Endometrium (tissue), 2 donors: ENCODE measurements around the gene GRIN2A.

ENCODE experiments used
- FAIRE-seq: peaks from 2 replicates; lab custom pipeline; 2012; peaks lifted over from hg19 to GRCh38; lab: Jason Lieb, UNC
- donor health status: control.
- donor health status: control.

GRIN2A gene

GRCh38 chr16:9817586-9817985, 364.6 kb downstream of the GRIN2A start:
- no peak for FAIRE-seq

DNA sequence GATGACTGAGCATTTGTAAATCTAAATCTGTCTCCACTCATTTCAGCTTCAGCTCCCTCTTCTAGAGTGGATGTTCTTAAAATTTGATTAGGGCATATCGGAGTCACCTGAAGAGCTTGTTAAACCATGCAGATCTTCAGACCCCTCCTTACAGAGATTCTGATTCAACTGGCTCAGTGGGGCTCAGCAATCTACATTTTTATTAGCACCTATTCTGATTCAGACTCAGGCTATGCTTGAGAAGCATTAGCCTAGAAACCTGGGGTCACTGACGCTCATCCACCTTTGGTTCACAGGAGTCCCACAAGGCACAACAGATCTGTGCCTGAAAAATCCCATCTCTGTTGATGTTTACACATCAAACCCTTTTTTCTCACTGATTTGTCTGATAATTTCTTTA, 365.6 kb downstream of the GRIN2A start:
- no peak for FAIRE-seq

DNA sequence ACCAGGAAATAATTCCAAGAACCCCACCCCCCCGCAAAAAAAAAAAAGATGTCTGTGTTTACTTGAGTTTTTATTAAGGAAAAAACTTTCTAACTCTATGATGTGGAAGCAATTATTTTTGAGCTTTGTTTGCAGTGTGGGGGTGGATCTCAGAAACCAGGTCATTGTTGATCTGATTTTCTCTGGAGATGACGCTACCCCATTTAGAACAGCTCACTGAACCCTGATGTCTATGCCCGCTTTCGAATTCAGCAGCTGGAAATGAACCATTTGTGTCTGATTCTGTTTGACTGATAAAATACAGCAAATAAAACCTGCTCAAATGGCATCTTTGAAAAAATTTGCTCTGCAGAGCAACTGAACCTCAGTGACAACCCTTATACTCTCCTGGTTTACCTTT, 368.6 kb downstream of the GRIN2A start:
- FAIRE-seq: no peak

DNA sequence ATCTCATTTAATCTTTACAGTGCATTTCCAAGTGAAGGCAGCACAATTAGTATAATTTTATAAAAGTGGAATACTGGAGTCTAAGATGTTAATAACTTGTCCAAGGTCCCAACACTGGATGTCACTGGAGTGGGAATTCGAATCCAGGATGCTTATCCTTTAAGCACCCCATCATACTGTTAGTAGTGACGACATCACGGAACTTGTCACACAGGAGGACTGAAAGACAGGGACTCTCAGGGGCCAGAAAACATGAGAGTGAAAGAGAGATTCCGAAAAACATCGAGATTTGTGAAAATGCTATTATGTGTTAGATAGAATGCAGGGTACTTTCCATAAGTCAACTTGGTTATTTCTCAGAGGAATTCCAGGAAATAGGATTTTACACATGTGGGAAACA, 374.0 kb downstream of the GRIN2A start:
- no peak for FAIRE-seq

DNA sequence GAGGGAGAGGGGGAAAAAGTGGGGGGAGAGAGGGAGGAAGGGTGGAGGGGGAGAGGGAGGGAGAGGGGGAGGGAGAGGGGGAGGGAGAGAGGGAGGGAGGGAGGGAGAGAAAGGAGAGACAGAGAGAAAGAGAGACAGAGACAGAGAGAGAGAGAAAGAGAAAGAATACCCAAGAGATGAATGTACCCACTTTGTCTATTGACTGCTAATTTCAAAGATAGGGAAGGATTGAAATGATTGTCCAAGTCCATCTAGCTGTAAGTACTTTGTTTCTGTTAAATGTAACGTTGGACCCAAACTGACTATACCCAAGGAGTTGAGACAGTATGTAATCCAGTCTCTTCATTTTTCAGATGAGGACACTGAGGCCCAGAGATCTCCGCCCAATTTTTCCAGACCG, 374.9 kb downstream of the GRIN2A start:
- no peak for FAIRE-seq

DNA sequence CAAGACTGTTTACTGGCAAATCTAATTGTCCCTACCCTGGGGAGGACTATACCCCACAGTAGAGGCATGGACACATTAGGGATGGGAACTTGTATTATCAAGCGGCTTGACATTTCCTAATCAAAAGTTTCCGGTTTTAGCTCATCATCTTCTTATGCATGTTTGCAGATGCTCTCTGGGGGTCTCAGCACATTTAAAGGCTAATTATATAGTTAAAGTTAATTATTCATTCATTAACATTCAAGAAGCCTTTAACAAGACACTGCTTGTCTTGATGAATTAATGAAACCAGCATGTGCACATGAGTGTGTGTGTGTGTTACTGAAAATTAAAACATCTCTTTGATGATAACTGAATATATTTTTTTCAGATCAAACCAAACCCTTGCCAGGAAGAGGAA, 377.1 kb downstream of the GRIN2A start:
- no peak for FAIRE-seq

DNA sequence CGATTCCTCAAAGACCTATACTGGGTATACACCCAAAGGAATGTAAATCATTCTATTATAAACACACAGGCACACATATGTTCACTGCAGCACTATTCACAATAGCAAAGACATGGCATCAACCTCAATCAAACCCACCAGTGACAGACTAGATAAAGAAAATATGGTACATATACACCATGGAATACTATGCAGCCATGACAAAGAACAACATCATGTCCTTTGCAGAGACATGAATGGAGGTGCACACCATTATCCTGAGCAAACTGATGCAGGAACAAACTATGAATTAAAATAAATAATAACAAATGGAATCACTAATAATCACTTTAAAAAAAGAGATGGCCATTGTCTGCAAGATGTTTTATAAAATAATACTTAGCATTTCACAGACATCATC, 380.1 kb downstream of the GRIN2A start:
- no peak for FAIRE-seq

DNA sequence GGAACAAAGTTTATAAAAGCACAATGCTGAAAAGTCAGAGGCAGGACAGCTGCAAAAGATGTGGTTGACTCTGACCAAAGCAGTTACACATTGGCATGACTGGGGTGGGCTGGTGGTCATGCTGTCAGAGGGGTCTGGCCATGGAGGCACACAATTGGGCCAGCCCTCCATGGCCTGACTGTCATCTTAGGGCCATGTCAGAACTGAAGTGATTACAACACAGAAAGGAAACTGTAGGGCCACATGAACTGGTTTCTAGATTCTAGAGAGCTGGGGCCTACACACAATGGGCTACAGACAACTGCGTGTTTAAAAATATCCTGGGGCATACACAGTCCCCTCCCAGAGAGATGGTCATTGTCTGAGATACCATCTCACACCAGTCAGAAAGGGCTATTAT, 380.6 kb downstream of the GRIN2A start:
- FAIRE-seq: no peak

DNA sequence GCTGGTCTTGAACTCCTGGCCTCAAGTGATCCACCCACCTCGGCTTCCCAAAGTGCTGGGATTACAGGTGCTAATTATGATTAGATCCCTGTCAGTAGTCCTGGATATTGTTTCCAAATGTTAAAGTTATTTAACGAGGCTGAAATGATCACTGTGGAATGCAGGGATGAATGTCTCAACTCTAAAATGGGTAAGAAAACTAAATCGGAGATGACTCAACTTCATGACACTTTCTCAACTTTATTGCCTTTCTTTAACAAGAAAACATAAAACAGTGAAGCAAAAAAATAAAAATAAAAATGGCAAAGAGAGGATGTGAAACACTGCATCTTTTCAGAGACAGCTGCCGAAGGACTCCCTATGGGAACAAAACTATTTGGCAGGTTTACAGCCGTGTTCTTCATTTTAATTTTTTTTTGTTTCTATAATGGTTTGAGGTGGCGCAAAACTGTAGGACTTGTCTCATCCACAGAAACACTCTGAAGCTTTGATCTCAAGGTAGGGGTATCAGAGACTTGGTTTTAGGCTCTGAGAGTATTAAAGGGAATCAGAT, 382.0 kb downstream of the GRIN2A start:
- no peak for FAIRE-seq

GRCh38 chr16:9798952-9799580, 383.2 kb downstream of the GRIN2A start:
- FAIRE-seq: no peak

GRCh38 chr16:9798474-9798873, 383.8 kb downstream of the GRIN2A start:
- FAIRE-seq: no peak

DNA sequence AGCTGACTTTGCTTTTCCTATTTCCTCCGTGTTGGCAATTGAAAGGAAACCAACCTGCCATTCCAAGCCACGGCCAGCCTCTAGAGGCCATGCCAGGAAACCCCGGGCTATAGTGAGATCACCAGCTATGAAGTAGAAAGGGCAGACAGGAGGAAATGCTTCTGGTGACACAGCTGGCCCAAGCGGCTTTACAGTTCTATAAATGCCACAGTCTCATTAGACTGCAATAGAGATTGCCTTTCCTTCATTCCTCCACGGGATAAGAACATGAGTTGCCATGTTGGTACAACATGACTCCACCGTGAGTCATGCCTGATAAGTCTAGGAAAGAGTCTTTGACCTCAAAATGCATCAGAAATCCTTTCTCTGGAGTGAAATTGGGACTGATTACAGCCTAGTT, 384.9 kb downstream of the GRIN2A start:
- FAIRE-seq: no peak

GRCh38 chr16:9793623-9794022, 388.6 kb downstream of the GRIN2A start:
- no peak for FAIRE-seq

- no peak for FAIRE-seq
Measured at GRCh38 chr16:9791556-9791955, 390.7 kb downstream of the GRIN2A start.

DNA sequence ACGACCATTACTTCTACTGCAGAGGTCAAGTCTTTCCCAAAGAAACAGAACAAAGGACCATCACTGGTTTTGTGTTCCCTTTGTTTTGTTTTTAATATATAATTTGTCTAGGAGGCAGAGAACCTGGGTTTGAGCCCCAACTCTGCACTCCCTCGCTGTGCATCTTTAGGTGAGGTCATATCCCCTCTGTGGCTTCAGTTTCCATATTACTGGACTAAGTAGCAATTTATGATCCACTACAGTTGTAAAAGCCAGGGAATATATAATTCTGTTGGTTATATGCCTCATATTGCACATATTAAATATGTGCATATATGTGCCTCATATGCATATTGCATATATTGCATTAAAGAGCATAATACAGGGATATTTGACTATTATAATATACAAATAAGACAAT, 392.0 kb downstream of the GRIN2A start:
- FAIRE-seq: no peak

- no peak for FAIRE-seq
Measured at GRCh38 chr16:9787717-9788116, 394.5 kb downstream of the GRIN2A start.

GRCh38 chr16:9780831-9781230, 401.4 kb downstream of the GRIN2A start:
- FAIRE-seq: no peak

DNA sequence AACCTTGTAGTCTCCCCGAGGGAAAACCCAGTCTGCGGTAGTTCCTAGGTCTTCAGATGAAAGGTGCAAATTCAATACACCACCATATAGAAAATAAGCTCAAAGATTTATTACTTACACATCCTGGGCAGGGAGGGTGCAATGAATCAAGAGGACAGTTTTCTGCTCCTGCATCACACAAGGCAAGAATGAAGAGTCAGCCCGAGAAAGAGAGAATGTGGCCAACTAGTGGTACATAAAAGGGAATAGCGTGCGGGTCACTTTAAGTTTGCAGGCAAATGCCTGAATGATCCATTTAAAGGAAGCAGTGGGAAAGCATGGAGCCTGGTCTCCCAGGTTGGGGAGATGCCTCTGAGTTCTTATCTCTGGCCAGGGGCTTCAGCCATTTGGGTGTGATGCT, 403.4 kb downstream of the GRIN2A start:
- no peak for FAIRE-seq

DNA sequence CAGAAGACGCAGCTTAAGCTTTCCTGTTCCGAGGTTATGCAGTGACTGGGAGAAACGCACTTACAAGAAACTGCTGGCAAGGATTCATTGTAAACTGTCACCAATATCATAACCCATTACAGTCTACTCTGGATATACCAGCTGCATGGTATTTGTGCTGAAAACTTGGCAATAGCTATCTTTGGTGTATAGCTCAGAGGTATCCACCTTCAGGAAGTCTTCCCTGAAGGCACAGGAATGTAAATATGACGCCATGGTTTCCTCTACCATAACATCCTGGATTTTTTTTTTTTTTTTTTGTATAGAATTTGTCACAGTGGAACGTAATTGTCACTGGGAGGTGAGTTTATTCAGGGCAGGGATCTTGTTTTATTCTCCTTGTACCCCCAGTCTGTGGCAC, 406.2 kb downstream of the GRIN2A start:
- FAIRE-seq: no peak

DNA sequence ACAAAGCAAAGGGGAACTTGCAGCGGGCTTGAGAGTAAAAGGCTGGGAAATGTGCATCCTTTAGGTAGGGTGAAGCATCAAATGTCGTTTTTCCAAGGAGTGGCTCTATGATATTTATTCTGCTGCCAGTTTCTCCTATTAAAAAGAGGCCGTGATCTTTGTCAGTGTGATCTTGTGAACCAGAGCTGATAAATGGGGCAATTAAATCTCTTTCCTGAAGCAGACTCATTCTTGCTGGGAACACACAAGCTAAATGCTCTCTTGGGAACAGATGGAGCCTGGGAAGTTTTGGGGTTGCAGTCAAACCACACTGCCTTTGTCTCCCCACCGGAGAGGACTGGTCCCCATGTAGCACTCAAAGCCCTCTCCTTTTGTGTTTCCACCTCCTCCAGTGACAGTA, 408.9 kb downstream of the GRIN2A start:
- no peak for FAIRE-seq

GRCh38 chr16:9772526-9773225, 409.6 kb downstream of the GRIN2A start:
- FAIRE-seq: no peak

DNA sequence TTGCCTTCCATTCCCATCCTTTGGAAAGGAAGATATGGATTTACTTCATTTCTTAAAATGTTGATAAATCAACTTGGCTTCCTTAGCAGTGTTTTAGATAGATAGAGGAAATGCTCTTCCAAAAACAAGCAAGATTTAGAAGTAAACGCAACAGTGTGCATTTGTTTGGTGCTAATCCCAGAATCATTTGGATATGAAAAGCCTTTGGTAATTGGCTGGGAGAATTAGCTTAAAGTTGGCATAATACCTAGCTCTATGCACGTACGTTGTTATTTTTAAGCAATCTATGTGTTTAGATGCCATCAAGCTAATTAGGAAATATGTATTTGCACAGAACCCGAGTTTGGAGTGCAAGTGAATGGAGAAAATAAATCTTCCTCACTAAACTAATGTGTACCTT, 415.3 kb downstream of the GRIN2A start:
- FAIRE-seq: no peak

GRCh38 chr16:9763505-9763904, 418.7 kb downstream of the GRIN2A start:
- no peak for FAIRE-seq

DNA sequence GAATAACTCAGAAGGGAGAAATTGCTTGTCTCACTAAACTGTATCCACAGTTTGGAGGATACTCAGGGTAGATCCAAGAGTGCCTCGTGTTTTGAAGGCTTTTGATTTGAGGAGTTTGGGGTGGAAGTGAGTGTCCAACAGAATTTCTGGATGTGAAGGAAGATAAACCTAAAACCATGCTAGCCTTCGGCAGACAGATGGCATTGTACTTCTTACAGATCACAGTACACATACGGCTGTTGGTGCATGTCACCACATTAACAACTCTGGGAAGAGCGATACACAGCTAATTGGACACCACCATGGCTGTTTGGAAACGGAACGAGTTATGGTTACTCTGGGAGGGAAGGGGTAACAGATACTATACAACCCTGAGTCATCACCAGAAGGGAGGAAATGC, 420.4 kb downstream of the GRIN2A start:
- FAIRE-seq: no peak
